ENCODE measurements around the gene LRRC34.

The LRRC34 gene

GRCh38 chr3:169764882-169765612 lies 47.7 kb downstream of the LRRC34 start, which contains the start of gene TERC:
Gene TERC (minus strand): TSS chr3:169765060.
- peak; percentile 90 to 92 for DNase-seq

DNA sequence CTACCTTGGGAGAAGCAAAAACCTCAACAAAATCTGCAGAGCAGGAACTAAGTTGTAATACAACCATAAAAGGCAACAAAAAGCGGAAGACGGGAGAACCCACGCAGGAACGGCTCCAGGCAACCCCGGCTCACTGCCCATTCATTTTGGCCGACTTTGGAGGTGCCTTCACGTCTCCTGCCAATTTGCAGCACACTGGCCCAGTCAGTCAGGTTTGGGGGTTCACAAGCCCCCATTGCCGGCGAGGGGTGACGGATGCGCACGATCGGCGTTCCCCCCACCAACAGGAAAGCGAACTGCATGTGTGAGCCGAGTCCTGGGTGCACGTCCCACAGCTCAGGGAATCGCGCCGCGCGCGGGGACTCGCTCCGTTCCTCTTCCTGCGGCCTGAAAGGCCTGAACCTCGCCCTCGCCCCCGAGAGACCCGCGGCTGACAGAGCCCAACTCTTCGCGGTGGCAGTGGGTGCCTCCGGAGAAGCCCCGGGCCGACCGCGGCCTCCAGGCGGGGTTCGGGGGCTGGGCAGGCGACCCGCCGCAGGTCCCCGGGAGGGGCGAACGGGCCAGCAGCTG lies 48.3 kb downstream of the LRRC34 start:
- DNase-seq, result no peak

DNA sequence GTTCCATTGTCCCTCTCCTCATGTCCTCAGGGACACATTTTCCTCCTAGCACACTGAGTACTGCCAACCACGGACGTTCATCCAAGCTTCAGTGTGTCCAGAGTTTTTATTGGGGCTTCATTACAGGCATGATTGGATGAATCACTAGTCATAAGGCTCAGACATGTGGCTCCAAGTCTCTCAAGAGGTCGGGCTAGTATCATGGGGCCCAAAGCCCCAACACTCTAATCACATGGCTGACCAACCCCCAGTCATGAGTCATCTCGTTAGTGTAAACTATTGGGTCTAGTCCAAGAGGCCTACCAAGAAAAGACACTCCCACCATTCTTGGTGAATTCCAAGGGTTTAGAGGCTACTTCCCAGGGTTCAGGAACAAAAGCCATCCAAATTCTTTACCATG lies 52.2 kb downstream of the LRRC34 start:
- DNase-seq, result no peak

DNA sequence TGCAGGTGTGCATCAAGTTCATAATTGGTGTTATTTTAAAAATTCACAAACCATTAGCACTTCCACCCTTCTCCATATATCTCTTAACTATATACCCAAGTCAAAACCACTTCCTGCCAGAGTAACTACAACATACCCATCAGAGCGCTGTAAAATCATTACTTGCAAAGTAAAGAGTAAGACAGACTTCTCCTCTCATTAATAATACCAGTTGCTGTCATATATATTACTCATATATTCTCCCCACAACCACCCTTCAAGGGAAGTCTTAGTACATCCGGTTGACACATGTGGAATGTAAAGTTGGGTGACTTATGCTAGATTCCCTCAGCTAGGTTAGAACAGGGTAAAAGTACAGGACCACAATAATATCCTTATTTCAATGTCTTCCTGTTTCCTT lies 53.4 kb downstream of the LRRC34 start:
- DNase-seq, result no peak

GRCh38 chr3:169758359-169758994 lies 54.2 kb downstream of the LRRC34 start:
- DNase-seq, result no peak

GRCh38 chr3:169755488-169755887 lies 57.2 kb downstream of the LRRC34 start:
- no peak for DNase-seq

DNA sequence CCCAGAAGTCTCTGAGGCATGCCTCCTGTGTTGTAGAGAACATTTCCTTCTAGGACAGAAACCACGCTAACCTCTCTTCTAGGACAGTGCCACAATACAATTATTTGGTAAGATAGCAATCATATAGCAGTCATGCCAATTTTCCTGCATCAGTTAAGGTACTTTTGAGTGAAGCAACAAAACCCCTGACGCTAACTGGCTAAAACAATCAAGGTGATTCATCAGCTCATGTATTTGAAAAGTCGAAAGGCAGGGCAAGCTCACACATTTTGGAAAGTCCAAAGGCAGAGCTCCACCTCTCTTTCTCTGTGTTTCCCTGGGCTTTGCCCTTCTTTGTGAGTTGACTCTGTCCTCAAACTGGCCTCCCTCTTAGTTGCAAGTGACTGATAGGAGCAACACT lies 58.0 kb downstream of the LRRC34 start:
- DNase-seq, result no peak

- DNase-seq, result no peak
Observed at GRCh38 chr3:169751875-169752274, 60.8 kb downstream of the LRRC34 start.

- no peak for DNase-seq
Observed at GRCh38 chr3:169750665-169751064, 62.0 kb downstream of the LRRC34 start.

DNA sequence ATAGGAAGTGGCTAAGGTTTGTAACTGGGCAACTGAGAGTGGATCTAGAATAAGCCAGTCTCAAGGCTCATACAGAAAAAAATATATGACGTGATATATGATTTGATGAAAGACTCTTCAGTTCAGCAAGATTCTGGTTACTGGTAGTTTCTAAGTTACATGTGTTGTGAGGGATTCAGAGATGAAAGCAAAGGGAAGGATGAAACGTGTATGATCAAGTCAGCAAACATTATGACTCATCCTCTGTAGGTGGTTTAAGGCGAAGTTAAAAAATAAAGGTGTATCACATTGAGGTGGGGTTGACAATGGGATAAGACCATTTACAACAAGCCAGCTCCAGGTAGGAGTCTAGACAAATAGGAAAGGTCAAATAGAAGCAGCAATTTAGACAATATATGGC lies 64.0 kb downstream of the LRRC34 start:
- DNase-seq, result no peak

DNA sequence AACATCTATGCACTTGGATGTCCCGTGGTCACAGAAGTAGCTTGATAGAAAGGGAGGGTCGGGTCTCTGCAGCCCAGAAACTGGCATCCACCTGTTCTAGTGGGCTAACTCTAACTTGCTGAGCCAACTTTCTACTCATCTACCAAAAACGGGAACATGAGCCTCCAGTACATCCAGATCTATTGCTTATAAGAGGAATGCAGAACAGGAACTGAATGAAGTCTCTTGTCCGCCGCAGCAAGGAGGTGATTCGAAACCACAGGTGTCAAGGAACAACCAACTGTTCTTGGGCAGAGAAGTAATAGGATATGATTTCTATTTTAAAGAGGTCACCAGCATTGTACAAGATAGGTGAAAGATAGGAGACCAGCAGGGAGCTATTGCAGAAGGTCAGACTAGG lies 65.8 kb downstream of the LRRC34 start:
- no peak for DNase-seq

GRCh38 chr3:169744366-169745054 lies 68.2 kb downstream of the LRRC34 start:
- DNase-seq, result no peak
